SJSA1 (cell line): ENCODE measurements around the gene CCDC154. TPM values are rescaled to one million over a fixed set of nuclear protein-coding genes. Genes with fewer than 3 reads are reported as not detected.

Experiments
- DNase-seq, 2 experiments: peaks; one replicate each; pipeline ENCODE4 v3.0.0-alpha.2; 2015 to 2020; ENCODE audit warnings: low spot score in 2 of 2, low read depth in 1 of 2
- H3K27ac ChIP-seq: fragments of 250-450 bp; sonication (Bioruptor Pico); 2 replicates; pipeline ENCODE4 v1.5.1; 2020; ENCODE audit warnings: mild to moderate bottlenecking, moderate library complexity
- H3K27me3 ChIP-seq: fragments of 250-450 bp; sonication (Bioruptor Pico); replicated peaks from 2 replicates; pipeline ENCODE4 v1.5.1; 2020; ENCODE audit warnings: mild to moderate bottlenecking, moderate library complexity
- H3K36me3 ChIP-seq: fragments of 250-450 bp; sonication (Bioruptor Pico); 2 replicates; pipeline ENCODE4 v1.5.1; 2020; ENCODE audit warnings: mild to moderate bottlenecking
- H3K4me1 ChIP-seq: fragments of 250-450 bp; sonication (Bioruptor Pico); replicated peaks from 2 replicates; pipeline ENCODE4 v1.6.1; 2021; ENCODE audit warnings: mild to moderate bottlenecking
- H3K4me3 ChIP-seq: fragments of 250-450 bp; sonication (Bioruptor Pico); 2 replicates; pipeline ENCODE4 v1.5.1; 2020; ENCODE audit warnings: mild to moderate bottlenecking
- H3K9me3 ChIP-seq: fragments of 250-450 bp; sonication (Bioruptor Pico); replicated peaks from 2 replicates; pipeline ENCODE4 v1.5.1; 2020; ENCODE audit warnings: mild to moderate bottlenecking
- total RNA-seq: library from RNA; depleted of rRNA; stranded (reverse); fragments of >200 nt; shearing (Covaris generic); gene quantifications from 2 replicates; pipeline ENCODE4 v1.2.3, GENCODE V29; 2014

The CCDC154 gene
- total RNA-seq, 1 experiment from 2014 or later: not detected

DNA sequence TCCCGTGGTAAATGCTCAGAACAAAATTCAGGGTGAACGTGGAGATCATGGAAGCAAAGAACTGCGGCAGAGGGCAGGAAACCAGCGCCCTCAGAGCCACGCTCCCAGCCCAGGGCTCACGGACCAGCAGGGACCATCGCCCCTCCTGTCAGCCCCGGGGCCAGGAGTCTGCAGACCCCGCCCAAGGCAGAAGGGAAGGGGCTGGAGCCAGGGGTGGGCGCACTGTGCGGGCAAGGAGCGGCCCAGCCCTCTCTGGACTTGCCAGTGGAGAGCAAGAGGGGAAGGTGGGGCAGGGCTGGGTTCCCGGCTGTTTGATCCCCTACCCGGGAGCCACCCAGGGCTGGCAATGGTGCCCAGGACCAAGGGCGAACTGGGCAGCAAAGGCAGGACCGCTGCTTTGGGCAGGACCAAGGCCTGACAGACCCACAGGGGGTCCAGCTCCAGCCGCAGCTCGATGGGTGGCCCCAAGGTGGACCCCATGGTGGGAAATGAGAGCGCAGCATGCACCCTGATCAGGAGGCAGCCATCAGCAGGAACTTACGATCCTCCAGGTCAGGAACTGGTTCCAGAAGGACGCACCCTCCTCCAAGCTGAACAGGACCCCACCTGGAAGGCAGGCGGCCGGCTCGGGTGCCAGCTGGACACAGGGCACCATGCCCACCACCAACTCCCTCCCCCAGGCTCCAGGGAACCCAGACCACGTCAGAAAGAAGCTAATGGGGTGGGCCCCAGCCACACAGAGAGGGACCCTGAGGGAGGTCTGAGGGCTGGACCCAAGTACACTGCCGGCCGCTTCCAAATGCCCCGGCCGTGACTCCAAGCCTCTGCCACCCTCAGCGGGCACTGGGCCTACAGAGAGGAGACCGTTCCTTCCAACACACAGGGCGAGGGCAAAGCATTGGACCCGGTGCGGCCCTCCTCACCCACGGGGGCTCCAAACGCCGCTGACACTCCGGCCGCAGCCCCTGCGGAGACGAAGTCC, 11.1 kb upstream of the CCDC154 start:
- H3K4me3 ChIP-seq: no peak overlapping the region
- H3K27ac ChIP-seq: no peak overlapping the region
- H3K9me3 ChIP-seq: no peaks in the 10 kb centered on the region
- no peaks in the 10 kb centered on the region for H3K27me3 ChIP-seq
- no peaks in the 10 kb centered on the region for H3K4me1 ChIP-seq
- peaks cover 14% of the 10 kb centered on the region for H3K36me3 ChIP-seq
- no peak for DNase-seq

DNA sequence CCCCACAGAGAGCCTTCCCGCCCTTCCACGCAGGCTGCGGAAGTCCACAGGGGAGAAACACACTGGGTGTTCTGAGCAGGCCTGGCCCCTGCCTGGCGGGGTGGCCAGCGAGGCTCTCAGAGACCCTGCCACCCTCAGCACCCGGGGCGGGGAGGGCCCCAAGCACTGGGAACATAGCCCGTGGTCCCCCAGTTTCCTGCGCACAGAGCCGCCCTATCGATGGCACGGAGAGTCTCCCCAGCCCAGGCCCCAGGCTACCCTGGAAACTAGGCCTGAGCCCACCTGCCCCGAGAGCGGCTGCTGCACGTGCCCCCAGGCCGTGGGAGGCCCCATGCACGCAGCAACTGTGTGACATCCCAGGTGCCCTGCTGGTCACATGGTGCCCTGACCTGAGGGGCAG, 10.2 kb upstream of the CCDC154 start:
- H3K9me3 ChIP-seq: no peaks in the 10 kb centered on the region
- DNase-seq: no peak
- peaks cover 11% of the 10 kb centered on the region for H3K36me3 ChIP-seq

DNA sequence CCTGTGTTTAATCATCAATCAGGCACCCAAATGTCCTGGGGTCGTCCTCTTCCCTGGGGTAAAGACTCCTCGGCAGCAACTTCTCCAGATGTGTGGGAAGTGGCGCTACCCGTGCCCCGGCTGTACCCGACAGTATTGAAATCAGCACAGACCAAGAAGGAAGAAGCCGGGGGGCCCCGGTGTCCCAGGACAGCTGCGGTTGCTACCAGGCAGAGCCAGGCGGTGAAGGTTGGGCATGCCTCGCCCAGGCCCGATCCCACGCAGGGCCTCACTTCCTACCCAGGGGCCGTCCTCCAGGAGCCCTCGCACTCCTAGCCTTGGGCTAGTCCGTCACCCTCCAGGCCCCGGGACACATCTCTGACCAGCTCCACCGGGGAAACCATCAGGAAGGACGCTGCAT, 9.0 kb upstream of the CCDC154 start:
- Histone ChIP-seq H3K27me3 (no peaks in the 10 kb centered on the region), H3K9me3 (no peaks in the 10 kb centered on the region), H3K27ac (no peak overlapping the region), H3K36me3 (peaks cover 8% of the 10 kb centered on the region), H3K4me3 (no peak overlapping the region), H3K4me1 (no peaks in the 10 kb centered on the region)
- DNase-seq: no peak

More for the DNA sequence above, 10.2 kb upstream of the CCDC154 start:
- Histone ChIP-seq H3K27me3 (no peaks in the 10 kb centered on the region), H3K27ac (no peak overlapping the region), H3K4me3 (no peak overlapping the region), H3K4me1 (no peaks in the 10 kb centered on the region)

DNA sequence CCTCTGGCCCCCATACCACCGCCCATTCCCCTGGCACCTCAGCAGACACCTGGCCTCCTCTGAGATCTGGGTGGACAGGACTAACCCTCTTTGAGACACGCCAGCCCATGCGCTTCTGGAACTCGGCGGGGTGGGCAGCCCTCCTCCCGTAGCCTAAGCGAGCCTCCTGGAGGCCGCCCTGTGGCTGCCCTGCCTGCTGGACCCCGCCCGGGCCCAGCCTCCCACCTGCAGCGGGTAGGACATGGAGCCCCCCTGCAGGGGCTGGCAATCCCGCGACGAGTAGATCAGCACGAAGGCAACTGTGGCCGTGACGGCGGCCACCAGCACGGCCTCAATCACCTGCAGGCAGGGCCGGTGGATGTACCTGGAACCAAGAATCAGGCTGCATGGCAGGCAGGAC, 8.2 kb upstream of the CCDC154 start:
- no peak for DNase-seq

DNA sequence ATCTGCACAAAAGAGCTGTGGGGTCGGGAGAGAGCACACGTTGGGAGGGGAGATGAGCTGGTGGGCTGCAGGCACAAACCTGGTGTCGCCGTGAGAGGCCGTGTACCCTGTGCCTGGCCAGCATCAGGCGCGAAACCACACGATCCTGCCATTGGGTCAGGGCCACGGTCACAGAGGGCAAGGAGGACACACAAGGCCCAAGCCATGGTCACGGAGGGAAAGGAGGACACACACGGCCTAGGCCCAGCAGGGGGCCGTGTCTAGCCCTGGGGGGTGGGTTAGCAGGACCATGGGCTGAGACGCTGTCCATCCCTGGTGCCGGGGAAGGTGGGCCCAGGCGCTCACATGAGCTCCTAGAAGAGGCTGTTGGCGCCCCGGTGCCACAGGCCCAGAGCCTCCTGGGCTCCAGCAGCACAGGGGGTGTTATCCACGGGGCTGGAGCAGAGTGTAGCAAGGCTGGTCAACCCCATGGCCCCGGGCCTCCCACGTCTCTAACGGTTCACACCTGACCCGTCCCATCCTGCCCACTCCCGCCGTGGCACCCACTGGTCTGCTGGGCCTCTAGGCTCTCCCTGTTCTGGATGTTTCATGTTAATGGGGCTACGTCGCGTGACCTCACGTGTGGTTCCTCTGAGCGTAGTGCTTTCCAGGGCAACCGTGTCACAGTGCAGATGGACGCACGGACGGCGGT, 7.5 kb upstream of the CCDC154 start:
- no peak for DNase-seq
- Histone ChIP-seq H3K4me1 (no peaks in the 10 kb centered on the region), H3K4me3 (no peak overlapping the region), H3K9me3 (no peaks in the 10 kb centered on the region), H3K27ac (no peak overlapping the region), H3K36me3 (peaks cover 11% of the 10 kb centered on the region), H3K27me3 (no peaks in the 10 kb centered on the region)

More for the DNA sequence above, 8.2 kb upstream of the CCDC154 start:
- Histone ChIP-seq H3K27ac (no peak overlapping the region), H3K9me3 (no peaks in the 10 kb centered on the region), H3K4me3 (no peak overlapping the region), H3K4me1 (no peaks in the 10 kb centered on the region), H3K27me3 (no peaks in the 10 kb centered on the region), H3K36me3 (peaks cover 11% of the 10 kb centered on the region)

DNA sequence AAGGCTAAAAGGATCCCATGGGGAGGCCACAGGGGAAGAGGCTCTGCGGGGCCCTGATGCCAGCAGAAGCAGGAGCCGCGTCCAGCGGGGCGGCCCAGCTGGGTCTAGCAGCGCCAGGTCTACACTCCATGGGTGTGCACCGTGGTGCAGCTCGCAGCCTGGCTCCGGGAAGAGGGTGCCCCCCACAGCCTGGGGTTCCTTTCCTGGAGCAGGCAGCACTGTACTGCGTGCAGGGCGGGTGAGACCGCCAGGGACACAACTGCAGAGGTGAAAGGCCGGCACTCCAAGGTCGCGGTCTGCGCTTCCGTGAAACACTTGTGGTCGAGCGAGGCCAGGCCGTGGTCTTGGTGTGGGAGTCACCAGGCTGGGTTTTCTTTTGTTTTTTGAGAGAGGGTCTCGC, 6.5 kb upstream of the CCDC154 start:
- Histone ChIP-seq H3K27ac (no peak overlapping the region), H3K36me3 (peaks cover 15% of the 10 kb centered on the region), H3K9me3 (no peaks in the 10 kb centered on the region), H3K27me3 (no peaks in the 10 kb centered on the region), H3K4me1 (no peaks in the 10 kb centered on the region), H3K4me3 (no peak overlapping the region)
- no peak for DNase-seq

DNA sequence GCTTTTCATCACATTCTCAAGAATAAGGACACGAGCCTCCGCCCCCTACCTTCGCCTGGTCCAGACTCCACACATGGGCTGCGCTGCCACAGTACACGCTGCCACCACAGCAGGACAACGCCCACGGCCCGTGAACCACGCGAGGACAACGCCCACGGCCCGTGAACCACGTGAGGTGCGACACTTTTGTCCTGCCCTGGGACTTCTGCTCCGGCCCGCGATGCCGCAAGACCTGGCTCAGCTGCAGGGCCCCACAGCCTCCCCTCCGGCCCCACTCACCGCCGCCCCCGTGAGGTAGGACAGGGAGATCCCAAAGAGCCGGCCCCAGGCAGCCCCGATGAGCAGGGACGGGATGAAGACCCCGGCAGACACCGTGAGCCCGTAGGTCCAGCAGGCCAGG, 5.9 kb upstream of the CCDC154 start:
- DNase-seq: no peak
- no peaks in the 10 kb centered on the region for H3K4me1 ChIP-seq
- no peak overlapping the region for H3K4me3 ChIP-seq
- H3K36me3 ChIP-seq: peaks cover 13% of the 10 kb centered on the region; the same call in 1 of the 2 replicates
- H3K27ac ChIP-seq: no peak overlapping the region
- H3K27me3 ChIP-seq: no peaks in the 10 kb centered on the region
- no peaks in the 10 kb centered on the region for H3K9me3 ChIP-seq

DNA sequence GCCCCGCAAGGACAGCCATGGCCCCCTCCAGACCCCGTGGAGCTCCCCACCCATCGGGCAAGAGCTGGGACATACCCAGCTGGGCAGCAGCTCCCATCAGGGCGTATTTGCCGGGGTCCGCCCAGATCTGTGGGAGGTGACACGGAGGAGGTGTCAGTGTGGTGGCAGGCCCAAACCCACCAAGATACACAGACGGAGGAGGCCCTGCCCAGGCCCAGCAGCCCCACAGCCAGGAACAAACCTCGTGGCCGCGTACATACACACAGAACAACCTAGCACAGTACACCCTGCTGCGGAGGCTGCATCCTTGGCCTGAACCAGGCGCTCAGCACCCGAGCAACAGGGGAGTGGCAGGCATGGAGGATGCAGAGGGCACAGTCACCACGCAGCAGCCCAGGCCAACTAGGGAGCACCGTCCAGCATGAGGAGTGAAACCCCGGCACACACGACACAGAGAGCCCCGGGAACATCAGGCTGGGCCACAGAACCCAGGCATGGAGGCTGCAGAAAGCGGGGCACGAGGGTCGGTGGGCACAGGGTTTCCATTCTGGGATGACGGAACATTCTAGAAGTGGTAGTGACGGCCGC, 4.9 kb upstream of the CCDC154 start:
- no peaks in the 10 kb centered on the region for H3K9me3 ChIP-seq
- H3K27me3 ChIP-seq: no peaks in the 10 kb centered on the region
- DNase-seq: no peak
- H3K4me1 ChIP-seq: no peaks in the 10 kb centered on the region
- peaks cover 13% of the 10 kb centered on the region; the same call in 1 of the 2 replicates for H3K36me3 ChIP-seq
- no peak overlapping the region for H3K4me3 ChIP-seq
- no peak overlapping the region for H3K27ac ChIP-seq

DNA sequence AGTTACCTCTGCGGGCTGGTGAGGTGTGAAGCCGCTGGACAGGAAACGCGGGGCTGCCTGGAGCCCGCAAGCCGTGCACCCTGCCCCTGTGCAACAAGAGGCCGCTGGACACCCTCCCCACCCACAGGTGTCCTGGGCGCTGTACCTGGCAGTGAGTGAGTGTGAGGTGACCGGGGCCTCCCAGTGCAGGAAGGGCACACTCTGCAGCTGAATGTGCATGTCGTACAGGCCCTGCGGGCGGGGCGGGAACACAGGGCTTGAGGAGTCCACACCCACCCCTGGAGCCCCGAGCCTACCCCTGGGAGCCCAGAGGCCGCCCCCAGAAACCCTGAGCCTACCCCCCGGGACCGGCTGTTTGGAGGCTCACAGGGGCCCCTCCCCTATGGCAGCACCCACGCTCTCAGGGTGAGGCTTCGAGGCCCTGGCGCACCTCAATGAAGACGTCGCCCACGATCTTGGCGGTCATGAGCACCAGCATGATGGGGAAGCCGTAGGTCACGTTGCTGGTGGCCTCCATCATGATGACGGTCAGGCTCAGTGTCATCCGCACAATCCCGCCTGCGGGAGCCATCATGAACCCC, 4.3 kb upstream of the CCDC154 start:
- no peak for DNase-seq
- H3K9me3 ChIP-seq: no peaks in the 10 kb centered on the region
- peaks cover 12% of the 10 kb centered on the region; the same call in 1 of the 2 replicates for H3K36me3 ChIP-seq
- no peaks in the 10 kb centered on the region for H3K27me3 ChIP-seq
- no peaks in the 10 kb centered on the region for H3K4me1 ChIP-seq
- no peak overlapping the region for H3K4me3 ChIP-seq
- no peak overlapping the region for H3K27ac ChIP-seq

DNA sequence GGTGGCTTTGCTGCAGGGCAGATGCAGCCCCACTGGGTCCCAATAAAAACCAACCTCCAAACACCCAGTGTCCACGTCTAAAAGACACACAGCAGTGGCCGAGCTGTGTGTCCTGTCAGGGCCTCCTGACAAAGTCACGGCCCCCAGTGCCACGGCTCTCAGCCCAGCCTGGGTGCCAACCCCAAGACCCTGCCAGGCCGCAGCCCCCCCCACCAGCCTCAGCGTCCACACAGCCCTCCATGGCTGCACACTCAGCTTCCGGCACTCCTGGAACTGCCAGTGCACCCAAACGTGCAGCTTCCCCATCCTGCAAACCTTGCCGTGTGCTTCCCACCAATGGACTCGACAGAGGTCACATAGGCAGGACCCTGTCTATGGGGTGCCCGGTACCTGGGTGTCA, 3.6 kb upstream of the CCDC154 start:
- H3K27ac ChIP-seq: no peak overlapping the region
- H3K36me3 ChIP-seq: 0 out of 2 replicates have a peak, but pooled peaks cover 7% of the 10 kb centered on the region
- no peaks in the 10 kb centered on the region for H3K27me3 ChIP-seq
- no peak overlapping the region for H3K4me3 ChIP-seq
- no peaks in the 10 kb centered on the region for H3K4me1 ChIP-seq
- no peak for DNase-seq
- no peaks in the 10 kb centered on the region for H3K9me3 ChIP-seq

DNA sequence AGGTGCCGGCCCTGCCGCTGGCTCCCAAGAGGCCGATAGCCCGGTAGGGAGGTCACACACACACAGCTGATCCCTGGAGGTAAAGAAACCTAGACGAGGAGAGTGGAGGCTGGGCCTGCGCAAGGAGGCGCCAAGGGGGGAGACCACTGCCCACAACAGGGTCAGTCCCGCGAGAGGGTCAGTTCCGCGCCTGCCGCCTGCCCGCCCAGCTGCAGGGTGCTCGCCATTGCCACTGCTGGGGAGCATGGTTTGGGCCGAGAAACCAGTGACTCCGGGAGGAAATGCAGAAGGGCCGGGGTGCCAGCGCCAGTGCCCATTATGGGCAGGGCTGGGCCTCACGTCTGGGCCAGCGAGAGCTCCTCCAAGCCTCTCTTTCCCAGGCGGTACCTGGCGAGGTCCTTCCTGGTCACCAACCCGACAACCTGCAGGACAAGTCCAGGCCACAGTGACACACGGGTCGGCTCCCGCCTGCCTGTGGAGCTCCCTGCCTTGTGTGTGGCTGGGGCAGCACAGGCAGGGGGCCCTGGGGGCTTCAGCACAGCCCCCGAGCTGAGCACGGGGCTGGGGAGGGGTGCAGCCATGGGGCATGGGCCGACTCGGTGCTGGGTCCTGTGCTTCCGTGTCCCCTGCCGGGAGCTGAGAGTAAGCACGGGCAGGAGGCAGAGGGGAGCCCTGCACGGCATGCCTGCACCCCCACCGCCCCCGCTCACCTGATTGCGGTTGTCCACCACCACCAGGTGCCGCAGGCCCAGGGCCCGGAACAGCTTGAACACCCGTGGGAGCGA, 2.1 kb upstream of the CCDC154 start:
- Histone ChIP-seq H3K27me3 (no peaks in the 10 kb centered on the region), H3K4me1 (no peaks in the 10 kb centered on the region), H3K27ac (no peak overlapping the region), H3K36me3 (0 out of 2 replicates have a peak, but pooled peaks cover 7% of the 10 kb centered on the region), H3K4me3 (no peak overlapping the region), H3K9me3 (no peaks in the 10 kb centered on the region)
- DNase-seq: no peak

DNA sequence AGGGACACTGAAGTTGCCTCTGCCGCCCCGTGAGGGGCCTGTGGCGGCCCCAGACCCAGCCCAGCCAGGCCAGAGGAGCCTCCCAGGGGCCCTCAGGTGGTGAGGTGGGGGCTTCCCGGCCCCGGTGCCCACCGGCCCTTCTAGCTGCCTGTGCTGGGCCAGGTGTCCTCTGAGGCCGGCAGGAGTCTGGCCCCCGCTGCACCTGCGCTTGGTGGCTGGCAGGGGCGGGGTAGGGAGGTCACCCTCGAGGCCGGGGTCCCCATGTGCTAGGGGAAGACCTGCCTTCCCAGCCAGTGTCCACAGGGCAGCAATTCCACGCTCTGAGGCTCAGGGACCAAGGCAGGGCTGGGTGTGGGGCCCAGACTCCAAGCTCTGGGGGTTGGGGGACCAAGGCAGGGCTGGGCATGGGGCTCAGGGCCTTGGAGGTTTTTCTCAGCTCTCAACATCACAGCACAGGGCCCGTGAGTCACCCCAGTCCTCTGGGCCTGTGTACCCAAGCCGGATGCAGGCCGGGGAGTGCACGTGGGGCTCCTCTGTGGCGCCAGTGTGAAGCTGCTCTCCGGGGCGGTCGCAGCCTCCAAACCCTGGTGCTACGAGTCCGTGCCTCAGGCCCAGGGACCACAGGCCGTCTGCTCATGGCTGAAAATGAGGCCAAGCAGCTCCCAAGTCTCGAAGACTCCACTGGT, 1.3 kb upstream of the CCDC154 start:
- Histone ChIP-seq H3K36me3 (0 out of 2 replicates have a peak, but pooled peaks cover 7% of the 10 kb centered on the region), H3K9me3 (no peaks in the 10 kb centered on the region), H3K4me3 (no peak overlapping the region), H3K4me1 (no peaks in the 10 kb centered on the region), H3K27ac (no peak overlapping the region), H3K27me3 (no peaks in the 10 kb centered on the region)
- DNase-seq: no peak
